Measurements from ENCODE around the gene ARMC5. TPM values are rescaled to one million over a fixed set of nuclear protein-coding genes. Genes with fewer than 3 reads are reported as not detected.

ARMC5 gene
- total RNA-seq, 1 experiment from 2014 or later = 11.3 TPM

DNA sequence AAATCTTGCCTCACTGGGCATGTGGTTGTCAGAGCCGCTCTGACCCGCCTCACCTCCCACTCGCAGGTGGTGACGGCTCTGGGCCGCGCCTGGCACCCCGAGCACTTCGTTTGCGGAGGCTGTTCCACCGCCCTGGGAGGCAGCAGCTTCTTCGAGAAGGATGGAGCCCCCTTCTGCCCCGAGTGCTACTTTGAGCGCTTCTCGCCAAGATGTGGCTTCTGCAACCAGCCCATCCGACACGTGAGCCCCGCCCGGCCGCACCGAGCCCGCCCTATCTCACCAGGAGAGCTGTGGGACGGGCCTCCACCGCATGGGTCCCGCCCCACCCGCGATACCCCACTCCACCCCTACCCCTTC lies 16.6 kb downstream of the ARMC5 start (continued):
- no peak for TF ChIP-seq TEAD4 (CRISPR knock-in tag; IDR thresholded peaks at IDR 0.05)
- no peak for TF ChIP-seq ZNF219 (CRISPR knock-in tag; IDR thresholded peaks at IDR 0.05; ENCODE audit: borderline replicate concordance)
- TF ChIP-seq, protein P1, sequence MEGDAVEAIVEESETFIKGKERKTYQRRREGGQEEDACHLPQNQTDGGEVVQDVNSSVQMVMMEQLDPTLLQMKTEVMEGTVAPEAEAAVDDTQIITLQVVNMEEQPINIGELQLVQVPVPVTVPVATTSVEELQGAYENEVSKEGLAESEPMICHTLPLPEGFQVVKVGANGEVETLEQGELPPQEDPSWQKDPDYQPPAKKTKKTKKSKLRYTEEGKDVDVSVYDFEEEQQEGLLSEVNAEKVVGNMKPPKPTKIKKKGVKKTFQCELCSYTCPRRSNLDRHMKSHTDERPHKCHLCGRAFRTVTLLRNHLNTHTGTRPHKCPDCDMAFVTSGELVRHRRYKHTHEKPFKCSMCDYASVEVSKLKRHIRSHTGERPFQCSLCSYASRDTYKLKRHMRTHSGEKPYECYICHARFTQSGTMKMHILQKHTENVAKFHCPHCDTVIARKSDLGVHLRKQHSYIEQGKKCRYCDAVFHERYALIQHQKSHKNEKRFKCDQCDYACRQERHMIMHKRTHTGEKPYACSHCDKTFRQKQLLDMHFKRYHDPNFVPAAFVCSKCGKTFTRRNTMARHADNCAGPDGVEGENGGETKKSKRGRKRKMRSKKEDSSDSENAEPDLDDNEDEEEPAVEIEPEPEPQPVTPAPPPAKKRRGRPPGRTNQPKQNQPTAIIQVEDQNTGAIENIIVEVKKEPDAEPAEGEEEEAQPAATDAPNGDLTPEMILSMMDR (IDR thresholded peaks at IDR 0.05) = no peak
- TF ChIP-seq, protein P2, sequence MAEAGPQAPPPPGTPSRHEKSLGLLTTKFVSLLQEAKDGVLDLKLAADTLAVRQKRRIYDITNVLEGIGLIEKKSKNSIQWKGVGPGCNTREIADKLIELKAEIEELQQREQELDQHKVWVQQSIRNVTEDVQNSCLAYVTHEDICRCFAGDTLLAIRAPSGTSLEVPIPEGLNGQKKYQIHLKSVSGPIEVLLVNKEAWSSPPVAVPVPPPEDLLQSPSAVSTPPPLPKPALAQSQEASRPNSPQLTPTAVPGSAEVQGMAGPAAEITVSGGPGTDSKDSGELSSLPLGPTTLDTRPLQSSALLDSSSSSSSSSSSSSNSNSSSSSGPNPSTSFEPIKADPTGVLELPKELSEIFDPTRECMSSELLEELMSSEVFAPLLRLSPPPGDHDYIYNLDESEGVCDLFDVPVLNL (CRISPR knock-in tag; IDR thresholded peaks at IDR 0.05; ENCODE audit: borderline replicate concordance, low read depth) = no peak
- TF ChIP-seq IRF2 (CRISPR knock-in tag; IDR thresholded peaks at IDR 0.05; ENCODE audit: borderline replicate concordance, low read depth) = no peak
- TF ChIP-seq, protein P3, sequence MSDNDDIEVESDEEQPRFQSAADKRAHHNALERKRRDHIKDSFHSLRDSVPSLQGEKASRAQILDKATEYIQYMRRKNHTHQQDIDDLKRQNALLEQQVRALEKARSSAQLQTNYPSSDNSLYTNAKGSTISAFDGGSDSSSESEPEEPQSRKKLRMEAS (CRISPR knock-in tag; IDR thresholded peaks at IDR 0.05) = peak; percentile 79; the same call in 1 of the 2 replicates
- TF ChIP-seq, protein P4, sequence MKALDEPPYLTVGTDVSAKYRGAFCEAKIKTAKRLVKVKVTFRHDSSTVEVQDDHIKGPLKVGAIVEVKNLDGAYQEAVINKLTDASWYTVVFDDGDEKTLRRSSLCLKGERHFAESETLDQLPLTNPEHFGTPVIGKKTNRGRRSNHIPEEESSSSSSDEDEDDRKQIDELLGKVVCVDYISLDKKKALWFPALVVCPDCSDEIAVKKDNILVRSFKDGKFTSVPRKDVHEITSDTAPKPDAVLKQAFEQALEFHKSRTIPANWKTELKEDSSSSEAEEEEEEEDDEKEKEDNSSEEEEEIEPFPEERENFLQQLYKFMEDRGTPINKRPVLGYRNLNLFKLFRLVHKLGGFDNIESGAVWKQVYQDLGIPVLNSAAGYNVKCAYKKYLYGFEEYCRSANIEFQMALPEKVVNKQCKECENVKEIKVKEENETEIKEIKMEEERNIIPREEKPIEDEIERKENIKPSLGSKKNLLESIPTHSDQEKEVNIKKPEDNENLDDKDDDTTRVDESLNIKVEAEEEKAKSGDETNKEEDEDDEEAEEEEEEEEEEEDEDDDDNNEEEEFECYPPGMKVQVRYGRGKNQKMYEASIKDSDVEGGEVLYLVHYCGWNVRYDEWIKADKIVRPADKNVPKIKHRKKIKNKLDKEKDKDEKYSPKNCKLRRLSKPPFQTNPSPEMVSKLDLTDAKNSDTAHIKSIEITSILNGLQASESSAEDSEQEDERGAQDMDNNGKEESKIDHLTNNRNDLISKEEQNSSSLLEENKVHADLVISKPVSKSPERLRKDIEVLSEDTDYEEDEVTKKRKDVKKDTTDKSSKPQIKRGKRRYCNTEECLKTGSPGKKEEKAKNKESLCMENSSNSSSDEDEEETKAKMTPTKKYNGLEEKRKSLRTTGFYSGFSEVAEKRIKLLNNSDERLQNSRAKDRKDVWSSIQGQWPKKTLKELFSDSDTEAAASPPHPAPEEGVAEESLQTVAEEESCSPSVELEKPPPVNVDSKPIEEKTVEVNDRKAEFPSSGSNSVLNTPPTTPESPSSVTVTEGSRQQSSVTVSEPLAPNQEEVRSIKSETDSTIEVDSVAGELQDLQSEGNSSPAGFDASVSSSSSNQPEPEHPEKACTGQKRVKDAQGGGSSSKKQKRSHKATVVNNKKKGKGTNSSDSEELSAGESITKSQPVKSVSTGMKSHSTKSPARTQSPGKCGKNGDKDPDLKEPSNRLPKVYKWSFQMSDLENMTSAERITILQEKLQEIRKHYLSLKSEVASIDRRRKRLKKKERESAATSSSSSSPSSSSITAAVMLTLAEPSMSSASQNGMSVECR (CRISPR knock-in tag; IDR thresholded peaks at IDR 0.05; ENCODE audit: borderline replicate concordance) = no peak
- TF ChIP-seq, protein P5, sequence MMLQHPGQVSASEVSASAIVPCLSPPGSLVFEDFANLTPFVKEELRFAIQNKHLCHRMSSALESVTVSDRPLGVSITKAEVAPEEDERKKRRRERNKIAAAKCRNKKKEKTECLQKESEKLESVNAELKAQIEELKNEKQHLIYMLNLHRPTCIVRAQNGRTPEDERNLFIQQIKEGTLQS (CRISPR knock-in tag; conservative IDR thresholded peaks at IDR 0.05) = no peak
- TF ChIP-seq, protein P6, sequence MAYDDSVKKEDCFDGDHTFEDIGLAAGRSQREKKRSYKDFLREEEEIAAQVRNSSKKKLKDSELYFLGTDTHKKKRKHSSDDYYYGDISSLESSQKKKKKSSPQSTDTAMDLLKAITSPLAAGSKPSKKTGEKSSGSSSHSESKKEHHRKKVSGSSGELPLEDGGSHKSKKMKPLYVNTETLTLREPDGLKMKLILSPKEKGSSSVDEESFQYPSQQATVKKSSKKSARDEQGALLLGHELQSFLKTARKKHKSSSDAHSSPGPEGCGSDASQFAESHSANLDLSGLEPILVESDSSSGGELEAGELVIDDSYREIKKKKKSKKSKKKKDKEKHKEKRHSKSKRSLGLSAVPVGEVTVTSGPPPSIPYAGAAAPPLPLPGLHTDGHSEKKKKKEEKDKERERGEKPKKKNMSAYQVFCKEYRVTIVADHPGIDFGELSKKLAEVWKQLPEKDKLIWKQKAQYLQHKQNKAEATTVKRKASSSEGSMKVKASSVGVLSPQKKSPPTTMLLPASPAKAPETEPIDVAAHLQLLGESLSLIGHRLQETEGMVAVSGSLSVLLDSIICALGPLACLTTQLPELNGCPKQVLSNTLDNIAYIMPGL (CRISPR knock-in tag; IDR thresholded peaks at IDR 0.05) = no peak
- TF ChIP-seq, protein P7, sequence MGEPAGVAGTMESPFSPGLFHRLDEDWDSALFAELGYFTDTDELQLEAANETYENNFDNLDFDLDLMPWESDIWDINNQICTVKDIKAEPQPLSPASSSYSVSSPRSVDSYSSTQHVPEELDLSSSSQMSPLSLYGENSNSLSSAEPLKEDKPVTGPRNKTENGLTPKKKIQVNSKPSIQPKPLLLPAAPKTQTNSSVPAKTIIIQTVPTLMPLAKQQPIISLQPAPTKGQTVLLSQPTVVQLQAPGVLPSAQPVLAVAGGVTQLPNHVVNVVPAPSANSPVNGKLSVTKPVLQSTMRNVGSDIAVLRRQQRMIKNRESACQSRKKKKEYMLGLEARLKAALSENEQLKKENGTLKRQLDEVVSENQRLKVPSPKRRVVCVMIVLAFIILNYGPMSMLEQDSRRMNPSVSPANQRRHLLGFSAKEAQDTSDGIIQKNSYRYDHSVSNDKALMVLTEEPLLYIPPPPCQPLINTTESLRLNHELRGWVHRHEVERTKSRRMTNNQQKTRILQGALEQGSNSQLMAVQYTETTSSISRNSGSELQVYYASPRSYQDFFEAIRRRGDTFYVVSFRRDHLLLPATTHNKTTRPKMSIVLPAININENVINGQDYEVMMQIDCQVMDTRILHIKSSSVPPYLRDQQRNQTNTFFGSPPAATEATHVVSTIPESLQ (CRISPR knock-in tag; IDR thresholded peaks at IDR 0.05) = no peak
- no peak for TF ChIP-seq NR2C2 (CRISPR knock-in tag; IDR thresholded peaks at IDR 0.05)
- TF ChIP-seq NFATC4 (CRISPR knock-in tag; IDR thresholded peaks at IDR 0.05) = no peak
- TF ChIP-seq KAT7 (CRISPR knock-in tag; IDR thresholded peaks at IDR 0.05; ENCODE audit: borderline replicate concordance) = no peak
- TF ChIP-seq, protein P8, sequence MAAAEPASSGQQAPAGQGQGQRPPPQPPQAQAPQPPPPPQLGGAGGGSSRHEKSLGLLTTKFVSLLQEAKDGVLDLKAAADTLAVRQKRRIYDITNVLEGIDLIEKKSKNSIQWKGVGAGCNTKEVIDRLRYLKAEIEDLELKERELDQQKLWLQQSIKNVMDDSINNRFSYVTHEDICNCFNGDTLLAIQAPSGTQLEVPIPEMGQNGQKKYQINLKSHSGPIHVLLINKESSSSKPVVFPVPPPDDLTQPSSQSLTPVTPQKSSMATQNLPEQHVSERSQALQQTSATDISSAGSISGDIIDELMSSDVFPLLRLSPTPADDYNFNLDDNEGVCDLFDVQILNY (CRISPR knock-in tag; IDR thresholded peaks at IDR 0.05) = no peak
- TF ChIP-seq FOXP1 (CRISPR knock-in tag; IDR thresholded peaks at IDR 0.05; ENCODE audit: borderline replicate concordance) = peak; percentile 42; the same call in 1 of the 2 replicates
- TF ChIP-seq SMAD3 (CRISPR knock-in tag; IDR thresholded peaks at IDR 0.05; ENCODE audit: borderline replicate concordance) = no peak
- TF ChIP-seq, protein P9, sequence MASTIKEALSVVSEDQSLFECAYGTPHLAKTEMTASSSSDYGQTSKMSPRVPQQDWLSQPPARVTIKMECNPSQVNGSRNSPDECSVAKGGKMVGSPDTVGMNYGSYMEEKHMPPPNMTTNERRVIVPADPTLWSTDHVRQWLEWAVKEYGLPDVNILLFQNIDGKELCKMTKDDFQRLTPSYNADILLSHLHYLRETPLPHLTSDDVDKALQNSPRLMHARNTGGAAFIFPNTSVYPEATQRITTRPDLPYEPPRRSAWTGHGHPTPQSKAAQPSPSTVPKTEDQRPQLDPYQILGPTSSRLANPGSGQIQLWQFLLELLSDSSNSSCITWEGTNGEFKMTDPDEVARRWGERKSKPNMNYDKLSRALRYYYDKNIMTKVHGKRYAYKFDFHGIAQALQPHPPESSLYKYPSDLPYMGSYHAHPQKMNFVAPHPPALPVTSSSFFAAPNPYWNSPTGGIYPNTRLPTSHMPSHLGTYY (CRISPR knock-in tag; IDR thresholded peaks at IDR 0.05) = no peak
- no peak for TF ChIP-seq ELF4 (CRISPR knock-in tag; IDR thresholded peaks at IDR 0.05; ENCODE audit: low read depth)
- TF ChIP-seq, protein P10, sequence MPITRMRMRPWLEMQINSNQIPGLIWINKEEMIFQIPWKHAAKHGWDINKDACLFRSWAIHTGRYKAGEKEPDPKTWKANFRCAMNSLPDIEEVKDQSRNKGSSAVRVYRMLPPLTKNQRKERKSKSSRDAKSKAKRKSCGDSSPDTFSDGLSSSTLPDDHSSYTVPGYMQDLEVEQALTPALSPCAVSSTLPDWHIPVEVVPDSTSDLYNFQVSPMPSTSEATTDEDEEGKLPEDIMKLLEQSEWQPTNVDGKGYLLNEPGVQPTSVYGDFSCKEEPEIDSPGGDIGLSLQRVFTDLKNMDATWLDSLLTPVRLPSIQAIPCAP (CRISPR knock-in tag; IDR thresholded peaks at IDR 0.05) = no peak
- TF ChIP-seq HMGA2 (CRISPR knock-in tag; IDR thresholded peaks at IDR 0.05) = no peak
- no peak for TF ChIP-seq SP1 (CRISPR knock-in tag; conservative IDR thresholded peaks at IDR 0.05)
- TF ChIP-seq, protein P11, sequence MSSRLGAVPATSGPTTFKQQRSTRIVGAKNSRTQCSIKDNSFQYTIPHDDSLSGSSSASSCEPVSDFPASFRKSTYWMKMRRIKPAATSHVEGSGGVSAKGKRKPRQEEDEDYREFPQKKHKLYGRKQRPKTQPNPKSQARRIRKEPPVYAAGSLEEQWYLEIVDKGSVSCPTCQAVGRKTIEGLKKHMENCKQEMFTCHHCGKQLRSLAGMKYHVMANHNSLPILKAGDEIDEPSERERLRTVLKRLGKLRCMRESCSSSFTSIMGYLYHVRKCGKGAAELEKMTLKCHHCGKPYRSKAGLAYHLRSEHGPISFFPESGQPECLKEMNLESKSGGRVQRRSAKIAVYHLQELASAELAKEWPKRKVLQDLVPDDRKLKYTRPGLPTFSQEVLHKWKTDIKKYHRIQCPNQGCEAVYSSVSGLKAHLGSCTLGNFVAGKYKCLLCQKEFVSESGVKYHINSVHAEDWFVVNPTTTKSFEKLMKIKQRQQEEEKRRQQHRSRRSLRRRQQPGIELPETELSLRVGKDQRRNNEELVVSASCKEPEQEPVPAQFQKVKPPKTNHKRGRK (CRISPR knock-in tag; IDR thresholded peaks at IDR 0.05; ENCODE audit: borderline replicate concordance) = no peak
